WTC11 (cell line): ENCODE measurements around the gene DHRS9. TPM values are rescaled to one million over a fixed set of nuclear protein-coding genes. Genes with fewer than 3 reads are reported as not detected.
"Not testable (repeated sequence)": the region's sequence is repeated elsewhere in the genome, so short reads cannot be mapped to it uniquely, and the experiment has no call there.

ENCODE experiments used
- ATAC-seq: fragments of 200-7000 bp; cut with Tn5 transposase; 2 replicates; pipeline ENCODE4 v1.10.0; 2021; ENCODE audit warnings: mild to moderate bottlenecking, moderate library complexity
- CTCF ChIA-PET: fragments of 300-600 bp; sonication (Branson Sonifier 250); formaldehyde crosslinking; loops from one replicate; lab custom pipeline; 2021; ENCODE audit warnings: antibody characterized with exemption; lab: Charles Lee
- POLR2A ChIA-PET: fragments of 350-600 bp; sonication (Branson Sonifier 250); formaldehyde crosslinking; loops from one replicate; lab custom pipeline; 2021; ENCODE audit warnings: antibody characterized with exemption; lab: Charles Lee
- DNase-seq: peaks from one replicate; pipeline ENCODE4 v3.0.0; 2021; ENCODE audit warnings: low spot score
- H3K27ac Mint-ChIP-seq: 2 replicates; pipeline ENCODE4 v1.8.0; 2021; ENCODE audit warnings: mixed read lengths
- H3K27me3 Mint-ChIP-seq: 2 replicates; pipeline ENCODE4 v1.8.0; 2021; ENCODE audit warnings: low read depth, mild to moderate bottlenecking, moderate library complexity, mixed read lengths
- H3K36me3 Mint-ChIP-seq: 2 replicates; pipeline ENCODE4 v1.8.0; 2021; ENCODE audit warnings: mixed read lengths
- H3K4me1 Mint-ChIP-seq: 2 replicates; pipeline ENCODE4 v1.8.0; 2022; ENCODE audit warnings: mixed read lengths
- H3K4me3 Mint-ChIP-seq: 2 replicates; pipeline ENCODE4 v1.8.0; 2021; ENCODE audit warnings: mild to moderate bottlenecking, moderate library complexity, mixed read lengths
- H3K9me3 Mint-ChIP-seq: 2 replicates; pipeline ENCODE4 v1.8.0; 2021; ENCODE audit warnings: mixed read lengths
- CREB1 ChIP-seq: sonication (generic); formaldehyde crosslinking; IDR thresholded peaks from 2 replicates; pipeline ENCODE4 v1.8.0; 2023; ENCODE audit warnings: mild to moderate bottlenecking, missing genetic modification reagents
- FOXJ3 ChIP-seq: sonication (generic); formaldehyde crosslinking; IDR thresholded peaks from 2 replicates; pipeline ENCODE4 v1.9.0; 2021; ENCODE audit warnings: missing genetic modification reagents, mild to moderate bottlenecking, borderline replicate concordance
- FOXK1 ChIP-seq: sonication (generic); formaldehyde crosslinking; IDR thresholded peaks from 2 replicates; pipeline ENCODE4 v1.8.0; 2022; ENCODE audit warnings: mild to moderate bottlenecking, moderate library complexity, missing genetic modification reagents
- GRHL2 ChIP-seq: fragments of 250-450 bp; sonication (Bioruptor Pico); IDR thresholded peaks from 2 replicates; pipeline ENCODE4 v1.8.0; 2022; ENCODE audit warnings: mild to moderate bottlenecking, moderate library complexity; ENCODE audit not compliant: insufficient replicate concordance, severe bottlenecking
- GTF2I ChIP-seq: fragments of 250-450 bp; sonication (Bioruptor Pico); conservative IDR thresholded peaks from 2 replicates; pipeline ENCODE4 v1.4.0; 2021; ENCODE audit warnings: mild to moderate bottlenecking
- IRF2 ChIP-seq: sonication (generic); formaldehyde crosslinking; IDR thresholded peaks from 2 replicates; pipeline ENCODE4 v1.8.0; 2022; ENCODE audit warnings: low read depth, missing genetic modification reagents, borderline replicate concordance
- NR3C1 ChIP-seq: sonication (generic); formaldehyde crosslinking; conservative IDR thresholded peaks from 2 replicates; pipeline ENCODE4 v1.8.1; 2023; ENCODE audit warnings: low read depth, mild to moderate bottlenecking, missing genetic modification reagents
- ZNF219 ChIP-seq: sonication (generic); formaldehyde crosslinking; IDR thresholded peaks from 2 replicates; pipeline ENCODE4 v1.8.0; 2023; ENCODE audit warnings: missing genetic modification reagents, mild to moderate bottlenecking, borderline replicate concordance
- ZNF423 ChIP-seq: fragments of 250-450 bp; sonication (Bioruptor Pico); IDR thresholded peaks from 2 replicates; pipeline ENCODE4 v2.1.2; 2022; ENCODE audit warnings: mild to moderate bottlenecking, moderate library complexity
- ZSCAN18 ChIP-seq: fragments of 250-450 bp; sonication (Bioruptor Pico); IDR thresholded peaks from 2 replicates; pipeline ENCODE4 v2.1.2; 2022; ENCODE audit warnings: mild to moderate bottlenecking, moderate library complexity
- total RNA-seq: library from RNA; stranded (reverse); gene quantifications from 3 replicates; pipeline ENCODE4 v1.2.3, GENCODE V29; 2021
- TF ChIP-seq, protein P1 (sequence below): sonication (generic); formaldehyde crosslinking; conservative IDR thresholded peaks from 2 replicates; pipeline ENCODE4 v1.8.1; 2022; ENCODE audit warnings: mild to moderate bottlenecking, missing genetic modification reagents
- TF ChIP-seq, protein P2 (sequence below): sonication (generic); formaldehyde crosslinking; IDR thresholded peaks from 2 replicates; pipeline ENCODE4 v1.8.0; 2023; ENCODE audit warnings: mild to moderate bottlenecking, missing genetic modification reagents
- TF ChIP-seq, protein P3 (sequence below): fragments of 250-450 bp; sonication (Bioruptor Pico); IDR thresholded peaks from 2 replicates; pipeline ENCODE4 v1.9.0; 2021; ENCODE audit warnings: moderate library complexity, mild to moderate bottlenecking, inconsistent platforms, borderline replicate concordance

DHRS9 gene
- total RNA-seq, 1 experiment from 2014 or later, result not detected

DNA sequence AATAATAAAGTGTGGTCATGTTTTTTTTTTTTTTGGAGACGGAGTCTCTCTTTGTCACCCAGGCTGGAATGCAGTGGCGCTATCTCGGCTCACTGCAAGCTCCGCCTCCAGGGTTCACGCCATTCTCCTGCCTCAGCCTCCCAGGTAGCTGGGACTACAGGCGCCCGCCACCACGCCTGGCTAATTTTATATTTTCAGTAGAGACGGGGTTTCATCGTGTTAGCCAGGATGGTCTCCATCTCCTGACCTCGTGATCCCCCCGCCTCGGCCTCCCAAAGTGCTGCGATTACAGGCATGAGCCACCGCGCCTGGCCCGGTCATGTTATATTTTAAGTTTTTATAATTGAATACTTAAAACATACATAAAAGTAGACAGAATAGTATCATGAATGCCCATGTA, 5.2 kb upstream of the DHRS9 start:
- ATAC-seq, H3K9me3 Mint-ChIP-seq, H3K4me1 Mint-ChIP-seq, H3K27ac Mint-ChIP-seq, H3K36me3 Mint-ChIP-seq, H3K27me3 Mint-ChIP-seq, CTCF ChIA-PET, H3K4me3 Mint-ChIP-seq, DNase-seq: not testable (repeated sequence)
- POLR2A ChIA-PET, result interaction anchor here (0.6 kb wide), 1 partner anchor 194 kb away, joined by 3 read pairs; no protein-coding TSS in a partner anchor

GRCh38 chr2:169065422-169065821, 3.9 kb upstream of the DHRS9 start:
- no peak for ATAC-seq
- no peak for DNase-seq
- Mint-ChIP-seq H3K27me3 (no peaks in the 10 kb centered on the region; the same call in 1 of the 2 replicates), H3K9me3 (0 out of 2 replicates have a peak, but pooled peaks cover 3% of the 10 kb centered on the region), H3K4me1 (no peaks in the 10 kb centered on the region), H3K27ac (no peak overlapping the region), H3K36me3 (no peaks in the 10 kb centered on the region)
- CTCF ChIA-PET, result no interaction called here
- TF ChIP-seq CREB1 (CRISPR knock-in tag) (no peak), IRF2 (CRISPR knock-in tag) (no peak), ZNF423 (no peak), GRHL2 (CRISPR knock-in tag) (no peak), ZSCAN18 (CRISPR knock-in tag) (no peak), FOXK1 (CRISPR knock-in tag) (no peak), GTF2I (CRISPR knock-in tag) (no peak), NR3C1 (CRISPR knock-in tag) (no peak)
- TF ChIP-seq, protein P1, sequence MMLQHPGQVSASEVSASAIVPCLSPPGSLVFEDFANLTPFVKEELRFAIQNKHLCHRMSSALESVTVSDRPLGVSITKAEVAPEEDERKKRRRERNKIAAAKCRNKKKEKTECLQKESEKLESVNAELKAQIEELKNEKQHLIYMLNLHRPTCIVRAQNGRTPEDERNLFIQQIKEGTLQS, result no peak
- TF ChIP-seq, all 79 proteins: peak for 0
- POLR2A ChIA-PET, result no interaction called here
- H3K4me3 Mint-ChIP-seq, result no peak overlapping the region

DNA sequence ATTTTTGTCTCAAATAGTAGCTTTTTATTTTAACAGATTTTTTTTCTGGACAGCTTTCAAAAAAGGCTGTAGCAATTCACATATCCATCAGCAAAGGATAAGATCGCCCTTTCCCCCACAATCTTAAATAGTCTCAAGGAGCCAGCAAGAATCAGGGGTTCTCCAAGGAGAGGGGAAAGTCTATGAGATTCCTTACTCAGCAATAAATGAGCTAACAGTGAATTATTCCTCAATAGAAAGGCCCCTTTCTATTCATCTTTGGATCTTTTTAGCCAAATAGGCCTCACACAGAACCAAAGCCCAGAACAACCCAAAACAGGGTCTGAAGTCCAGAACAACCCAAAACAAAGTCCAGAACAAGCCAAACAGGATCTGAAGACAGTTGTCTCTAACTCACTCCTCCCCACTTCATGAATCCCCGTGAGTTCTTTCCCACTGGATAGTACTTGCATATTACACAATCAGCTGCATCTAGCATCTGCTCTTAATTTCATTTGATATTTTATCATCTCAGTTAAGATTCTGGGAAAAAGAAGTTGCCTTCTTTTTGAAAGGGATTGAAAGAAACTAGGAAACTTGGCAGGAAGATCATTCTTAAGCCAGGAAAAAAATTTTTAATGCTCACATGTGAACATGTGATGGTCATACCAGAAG, 3.4 kb upstream of the DHRS9 start:
- no peak overlapping the region for H3K27ac Mint-ChIP-seq
- no peaks in the 10 kb centered on the region; the same call in 1 of the 2 replicates for H3K27me3 Mint-ChIP-seq
- ATAC-seq, result no peak
- ChIA-PET CTCF (no interaction called here), POLR2A (no interaction called here)
- no peaks in the 10 kb centered on the region for H3K4me1 Mint-ChIP-seq
- H3K9me3 Mint-ChIP-seq, result 0 out of 2 replicates have a peak, but pooled peaks cover 3% of the 10 kb centered on the region
- no peak for DNase-seq
- no peaks in the 10 kb centered on the region for H3K36me3 Mint-ChIP-seq
- no peak for TF ChIP-seq ZNF219 (CRISPR knock-in tag)
- no peak for TF ChIP-seq FOXJ3 (CRISPR knock-in tag)
- no peak overlapping the region for H3K4me3 Mint-ChIP-seq

DNA sequence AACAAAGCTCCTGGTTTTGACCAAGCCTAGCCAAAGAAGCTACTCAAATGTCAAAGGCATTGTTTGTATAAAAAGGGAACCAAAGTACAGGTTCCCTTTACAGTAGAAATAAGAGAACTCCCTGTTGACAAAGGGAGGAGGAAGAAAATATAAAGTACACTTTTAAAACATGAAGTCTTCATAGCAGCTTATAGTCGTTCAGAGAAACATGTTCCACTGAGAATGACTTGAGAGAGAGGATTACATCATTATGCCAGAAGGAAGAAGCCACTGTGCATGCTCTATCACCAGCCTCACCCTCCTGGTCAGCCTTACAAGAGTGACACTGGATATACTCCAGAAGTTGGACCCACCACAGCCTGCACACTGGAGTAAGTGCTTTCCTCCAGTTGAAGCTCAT, 2.5 kb upstream of the DHRS9 start:
- POLR2A ChIA-PET, result no interaction called here
- DNase-seq (no peak), ATAC-seq (no peak)
- H3K4me3 Mint-ChIP-seq, result no peak overlapping the region
- no peaks in the 10 kb centered on the region; the same call in 1 of the 2 replicates for H3K27me3 Mint-ChIP-seq
- H3K9me3 Mint-ChIP-seq, result 0 out of 2 replicates have a peak, but pooled peaks cover 3% of the 10 kb centered on the region
- TF ChIP-seq, protein P2, sequence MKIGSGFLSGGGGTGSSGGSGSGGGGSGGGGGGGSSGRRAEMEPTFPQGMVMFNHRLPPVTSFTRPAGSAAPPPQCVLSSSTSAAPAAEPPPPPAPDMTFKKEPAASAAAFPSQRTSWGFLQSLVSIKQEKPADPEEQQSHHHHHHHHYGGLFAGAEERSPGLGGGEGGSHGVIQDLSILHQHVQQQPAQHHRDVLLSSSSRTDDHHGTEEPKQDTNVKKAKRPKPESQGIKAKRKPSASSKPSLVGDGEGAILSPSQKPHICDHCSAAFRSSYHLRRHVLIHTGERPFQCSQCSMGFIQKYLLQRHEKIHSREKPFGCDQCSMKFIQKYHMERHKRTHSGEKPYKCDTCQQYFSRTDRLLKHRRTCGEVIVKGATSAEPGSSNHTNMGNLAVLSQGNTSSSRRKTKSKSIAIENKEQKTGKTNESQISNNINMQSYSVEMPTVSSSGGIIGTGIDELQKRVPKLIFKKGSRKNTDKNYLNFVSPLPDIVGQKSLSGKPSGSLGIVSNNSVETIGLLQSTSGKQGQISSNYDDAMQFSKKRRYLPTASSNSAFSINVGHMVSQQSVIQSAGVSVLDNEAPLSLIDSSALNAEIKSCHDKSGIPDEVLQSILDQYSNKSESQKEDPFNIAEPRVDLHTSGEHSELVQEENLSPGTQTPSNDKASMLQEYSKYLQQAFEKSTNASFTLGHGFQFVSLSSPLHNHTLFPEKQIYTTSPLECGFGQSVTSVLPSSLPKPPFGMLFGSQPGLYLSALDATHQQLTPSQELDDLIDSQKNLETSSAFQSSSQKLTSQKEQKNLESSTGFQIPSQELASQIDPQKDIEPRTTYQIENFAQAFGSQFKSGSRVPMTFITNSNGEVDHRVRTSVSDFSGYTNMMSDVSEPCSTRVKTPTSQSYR (CRISPR knock-in tag), result no peak
- TF ChIP-seq, protein P3, sequence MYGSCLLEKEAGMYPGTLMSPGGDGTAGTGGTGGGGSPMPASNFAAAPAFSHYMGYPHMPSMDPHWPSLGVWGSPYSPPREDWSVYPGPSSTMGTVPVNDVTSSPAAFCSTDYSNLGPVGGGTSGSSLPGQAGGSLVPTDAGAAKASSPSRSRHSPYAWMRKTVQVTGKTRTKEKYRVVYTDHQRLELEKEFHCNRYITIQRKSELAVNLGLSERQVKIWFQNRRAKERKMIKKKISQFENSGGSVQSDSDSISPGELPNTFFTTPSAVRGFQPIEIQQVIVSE (CRISPR knock-in tag), result no peak
- CTCF ChIA-PET, result interaction anchor here (0.6 kb wide), 1 partner anchor 42 kb away, joined by 3 read pairs; no protein-coding TSS in a partner anchor
- no peaks in the 10 kb centered on the region for H3K36me3 Mint-ChIP-seq
- H3K4me1 Mint-ChIP-seq, result no peaks in the 10 kb centered on the region
- no peak overlapping the region for H3K27ac Mint-ChIP-seq
